ENCODE data around the gene FRS3. TPM values are rescaled to one million over a fixed set of nuclear protein-coding genes. Genes with fewer than 3 reads are reported as not detected.
A peak's percentile ranks its signal among the peaks of the same experiment; 100 is the strongest.

FRS3 gene
- total RNA-seq, 4 donors from 2014 or later, result 4.4 to 11.4 (median 7.5) TPM

- 62 to 67% methylated on average over 4 of the region's 4 CpGs for WGBS, 2 donors
- no peak overlapping the region for H3K4me3 ChIP-seq
- no peaks in the 10 kb centered on the region for H3K9me3 ChIP-seq
- H3K27ac ChIP-seq, result no peak overlapping the region
- peaks cover 0 to 9% (median 6%) of the 10 kb centered on the region in 4 donors for H3K4me1 ChIP-seq
- H3K27me3 ChIP-seq, result no peaks in the 10 kb centered on the region
- no peak for DNase-seq (ENCODE audit: low spot score in 2 of 2)
- TF ChIP-seq POLR2A (IDR thresholded peaks at IDR 0.05) (no peak), CTCF (IDR thresholded peaks at IDR 0.05) (no peak), EP300 (IDR thresholded peaks at IDR 0.05) (no peak)
- no peaks in the 10 kb centered on the region for H3K36me3 ChIP-seq
Observed at GRCh38 chr6:41739041-41739440, 40.7 kb downstream of the FRS3 start.

- Histone ChIP-seq H3K36me3 (no peaks in the 10 kb centered on the region), H3K27me3 (no peaks in the 10 kb centered on the region), H3K9me3 (no peaks in the 10 kb centered on the region), H3K4me1 (peaks cover 0 to 21% (median 18%) of the 10 kb centered on the region in 4 donors), H3K27ac (no peak overlapping the region), H3K4me3 (no peak overlapping the region)
- WGBS, 2 donors, result 82 to 85% methylated on average over 6 of the region's 6 CpGs
- DNase-seq (ENCODE audit: low spot score in 2 of 2), result no peak
- no peak for TF ChIP-seq CTCF (IDR thresholded peaks at IDR 0.05)
- no peak for TF ChIP-seq POLR2A (IDR thresholded peaks at IDR 0.05)
- TF ChIP-seq EP300 (IDR thresholded peaks at IDR 0.05), result no peak
Observed at GRCh38 chr6:41737591-41738130, 42.0 kb downstream of the FRS3 start.

GRCh38 chr6:41736800-41737555, 42.7 kb downstream of the FRS3 start:
- H3K36me3 ChIP-seq, result no peaks in the 10 kb centered on the region
- H3K27me3 ChIP-seq, result no peaks in the 10 kb centered on the region
- no peak for DNase-seq (ENCODE audit: low spot score in 2 of 2)
- no peak overlapping the region for H3K4me3 ChIP-seq
- TF ChIP-seq CTCF (IDR thresholded peaks at IDR 0.05), result no peak
- TF ChIP-seq POLR2A (IDR thresholded peaks at IDR 0.05), result no peak
- no peak for TF ChIP-seq EP300 (IDR thresholded peaks at IDR 0.05)
- H3K9me3 ChIP-seq, result no peaks in the 10 kb centered on the region
- no peak overlapping the region for H3K27ac ChIP-seq
- peaks cover 0 to 28% (median 21%) of the 10 kb centered on the region in 4 donors for H3K4me1 ChIP-seq
- WGBS, 2 donors, result 77 to 83% methylated on average over 13 of the region's 13 CpGs

- H3K36me3 ChIP-seq, result no peaks in the 10 kb centered on the region
- H3K4me1 ChIP-seq, result peaks cover 3 to 35% (median 25%) of the 10 kb centered on the region in 4 donors
- WGBS, 2 donors, result 64 to 68% methylated on average over 6 of the region's 6 CpGs
- peak overlapping the region in 1 of 4 donors; percentile 86 for H3K4me3 ChIP-seq
- TF ChIP-seq EP300 (IDR thresholded peaks at IDR 0.05), result no peak
- no peak for TF ChIP-seq CTCF (IDR thresholded peaks at IDR 0.05)
- TF ChIP-seq POLR2A (IDR thresholded peaks at IDR 0.05), result no peak
- H3K27me3 ChIP-seq, result no peaks in the 10 kb centered on the region
- H3K9me3 ChIP-seq, result no peaks in the 10 kb centered on the region
- DNase-seq (ENCODE audit: low spot score in 2 of 2), result no peak
- no peak overlapping the region for H3K27ac ChIP-seq
Observed at GRCh38 chr6:41736186-41736733, 43.4 kb downstream of the FRS3 start.

Data from tibial nerve (tissue), 4 donors.